ENCODE results near the gene OR6X1. TPM values are rescaled to one million over a fixed set of nuclear protein-coding genes. Genes with fewer than 3 reads are reported as not detected.

OR6X1 gene
- total and polyA plus RNA-seq, 7 donors: not detected

GRCh38 chr11:123773026-123773425, 18.7 kb upstream of the OR6X1 start:
- ATAC-seq (no peak), DNase-seq (no peak)
- intact Hi-C loops (cut with DNase I): no loop called here
- 83 to 88% (median 88%) methylated on average over 2 of the region's 2 CpGs for WGBS, 3 donors
- H3K4me1 ChIP-seq: no peaks in the 10 kb centered on the region
- TF ChIP-seq, protein P1, sequence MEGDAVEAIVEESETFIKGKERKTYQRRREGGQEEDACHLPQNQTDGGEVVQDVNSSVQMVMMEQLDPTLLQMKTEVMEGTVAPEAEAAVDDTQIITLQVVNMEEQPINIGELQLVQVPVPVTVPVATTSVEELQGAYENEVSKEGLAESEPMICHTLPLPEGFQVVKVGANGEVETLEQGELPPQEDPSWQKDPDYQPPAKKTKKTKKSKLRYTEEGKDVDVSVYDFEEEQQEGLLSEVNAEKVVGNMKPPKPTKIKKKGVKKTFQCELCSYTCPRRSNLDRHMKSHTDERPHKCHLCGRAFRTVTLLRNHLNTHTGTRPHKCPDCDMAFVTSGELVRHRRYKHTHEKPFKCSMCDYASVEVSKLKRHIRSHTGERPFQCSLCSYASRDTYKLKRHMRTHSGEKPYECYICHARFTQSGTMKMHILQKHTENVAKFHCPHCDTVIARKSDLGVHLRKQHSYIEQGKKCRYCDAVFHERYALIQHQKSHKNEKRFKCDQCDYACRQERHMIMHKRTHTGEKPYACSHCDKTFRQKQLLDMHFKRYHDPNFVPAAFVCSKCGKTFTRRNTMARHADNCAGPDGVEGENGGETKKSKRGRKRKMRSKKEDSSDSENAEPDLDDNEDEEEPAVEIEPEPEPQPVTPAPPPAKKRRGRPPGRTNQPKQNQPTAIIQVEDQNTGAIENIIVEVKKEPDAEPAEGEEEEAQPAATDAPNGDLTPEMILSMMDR (IDR thresholded peaks at IDR 0.05): no peak
- no peaks in the 10 kb centered on the region for H3K27me3 ChIP-seq (ENCODE audit: insufficient read depth in 3 of 3, low read length in 2 of 3)
- H3K9me3 ChIP-seq: no peaks in the 10 kb centered on the region
- H3K36me3 ChIP-seq (ENCODE audit: insufficient read depth in 1 of 2, low read depth in 1 of 2): no peaks in the 10 kb centered on the region
- no peak overlapping the region for H3K27ac ChIP-seq
- H3K4me3 ChIP-seq: no peak overlapping the region

DNA sequence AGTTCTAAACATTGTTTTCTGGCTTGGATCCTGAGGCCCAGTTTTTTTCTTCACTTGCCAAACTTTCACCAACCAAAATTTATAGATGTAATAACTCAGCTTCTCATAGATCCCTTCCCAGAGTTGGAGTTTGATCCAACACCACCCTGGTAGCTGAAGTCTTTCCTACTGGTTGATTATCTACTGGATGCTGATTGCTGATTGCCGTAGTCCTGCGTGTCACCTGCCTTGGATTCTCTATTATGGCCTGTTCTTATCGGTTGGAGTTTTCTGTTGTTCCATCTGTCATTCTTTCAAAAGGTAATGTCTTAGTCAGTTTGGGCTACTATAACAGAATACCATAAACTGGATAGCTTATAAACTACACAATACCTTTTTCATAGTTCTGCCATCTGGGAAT, 17.3 kb upstream of the OR6X1 start:
- Histone ChIP-seq H3K4me3 (no peak overlapping the region), H3K4me1 (no peaks in the 10 kb centered on the region), H3K36me3 (ENCODE audit: insufficient read depth in 1 of 2, low read depth in 1 of 2) (no peaks in the 10 kb centered on the region), H3K27me3 (ENCODE audit: insufficient read depth in 3 of 3, low read length in 2 of 3) (no peaks in the 10 kb centered on the region), H3K27ac (no peak overlapping the region), H3K9me3 (no peaks in the 10 kb centered on the region)
- ATAC-seq: no peak
- TF ChIP-seq, protein P1 (IDR thresholded peaks at IDR 0.05): no peak
- intact Hi-C loops (cut with DNase I): no loop called here
- 95 to 96% (median 95%) methylated on average over 3 of the region's 3 CpGs for WGBS, 3 donors
- no peak for DNase-seq

DNA sequence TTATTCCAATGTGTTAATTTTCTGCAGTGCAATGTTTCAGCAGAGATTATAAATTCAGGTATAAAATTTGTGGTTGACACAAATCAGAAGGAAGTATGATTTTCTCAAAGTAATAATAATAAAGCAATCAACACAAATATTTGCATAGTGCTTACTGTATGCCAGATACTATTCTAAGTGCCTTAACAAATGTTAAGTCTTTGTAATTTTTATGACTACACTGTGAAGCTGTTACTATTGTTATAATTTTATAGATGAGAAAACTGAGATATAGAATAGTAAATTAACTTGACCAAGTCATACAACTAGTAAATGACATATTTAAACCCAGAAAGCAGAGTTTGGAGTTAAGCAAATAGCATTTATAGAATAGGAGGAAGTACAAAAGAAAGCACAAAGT, 16.4 kb upstream of the OR6X1 start:
- TF ChIP-seq, protein P1 (IDR thresholded peaks at IDR 0.05): no peak
- H3K9me3 ChIP-seq: no peaks in the 10 kb centered on the region
- ATAC-seq: no peak
- H3K4me1 ChIP-seq: no peaks in the 10 kb centered on the region
- DNase-seq: no peak
- no peaks in the 10 kb centered on the region for H3K36me3 ChIP-seq (ENCODE audit: insufficient read depth in 1 of 2, low read depth in 1 of 2)
- H3K4me3 ChIP-seq: no peak overlapping the region
- H3K27ac ChIP-seq: no peak overlapping the region
- no peaks in the 10 kb centered on the region for H3K27me3 ChIP-seq (ENCODE audit: insufficient read depth in 3 of 3, low read length in 2 of 3)
- intact Hi-C loops (cut with DNase I): no loop called here

GRCh38 chr11:123765601-123766000, 11.3 kb upstream of the OR6X1 start:
- intact Hi-C loops (cut with DNase I): no loop called here
- H3K27ac ChIP-seq: no peak overlapping the region
- H3K27me3 ChIP-seq (ENCODE audit: insufficient read depth in 3 of 3, low read length in 2 of 3): no peaks in the 10 kb centered on the region
- H3K36me3 ChIP-seq (ENCODE audit: insufficient read depth in 1 of 2, low read depth in 1 of 2): no peaks in the 10 kb centered on the region
- no peak overlapping the region for H3K4me3 ChIP-seq
- no peaks in the 10 kb centered on the region for H3K9me3 ChIP-seq
- TF ChIP-seq, protein P1 (IDR thresholded peaks at IDR 0.05): no peak
- no peak for ATAC-seq
- WGBS, 3 donors: 71 to 73% (median 73%) methylated on average over 1 of the region's 1 CpG
- H3K4me1 ChIP-seq: no peaks in the 10 kb centered on the region
- no peak for DNase-seq

GRCh38 chr11:123762422-123762821, 8.1 kb upstream of the OR6X1 start:
- no peaks in the 10 kb centered on the region for H3K9me3 ChIP-seq
- H3K36me3 ChIP-seq (ENCODE audit: insufficient read depth in 1 of 2, low read depth in 1 of 2): no peaks in the 10 kb centered on the region
- intact Hi-C loops (cut with DNase I): no loop called here
- ATAC-seq (no peak), DNase-seq (no peak)
- H3K27me3 ChIP-seq (ENCODE audit: insufficient read depth in 3 of 3, low read length in 2 of 3): no peaks in the 10 kb centered on the region
- no peak overlapping the region for H3K27ac ChIP-seq
- H3K4me1 ChIP-seq: no peaks in the 10 kb centered on the region
- TF ChIP-seq, protein P1 (IDR thresholded peaks at IDR 0.05): no peak
- no peak overlapping the region for H3K4me3 ChIP-seq
